CD4-positive, alpha-beta T cell (primary cell): ENCODE measurements around the gene UBQLN3. TPM values are rescaled to one million over a fixed set of nuclear protein-coding genes. Genes with fewer than 3 reads are reported as not detected.

Source experiments
- ATAC-seq: fragments of 200-7000 bp; cut with Tn5 transposase; one replicate; pipeline ENCODE4 v1.10.0; 2022; ENCODE audit warnings: mild to moderate bottlenecking; ENCODE audit not compliant: poor library complexity
- CTCF ChIA-PET: fragments of 350-600 bp; sonication (Branson Sonifier 250); formaldehyde crosslinking; loops from one replicate; lab custom pipeline; 2021; ENCODE audit warnings: antibody characterized with exemption, inconsistent platforms; lab: Charles Lee
- POLR2A ChIA-PET: fragments of 350-600 bp; sonication (Branson Sonifier 250); formaldehyde crosslinking; loops from one replicate; lab custom pipeline; 2021; ENCODE audit warnings: antibody characterized with exemption, inconsistent platforms; lab: Charles Lee
- DNase-seq, 14 experiments: peaks; one replicate each; pipeline ENCODE4 v3.0.0-alpha.2; 2013 to 2020; ENCODE audit warnings: mixed read lengths in 2 of 14
- H3K27ac ChIP-seq, 2 donors: one replicate each; pipeline versions ENCODE4 v1.5.1 to v1.7.0; 2013; ENCODE audit warnings: low read length in 2 of 2, low read depth in 1 of 2, mild to moderate bottlenecking in 1 of 2
- H3K27me3 ChIP-seq, 2 experiments: 1 replicate in 1 of 2; 2 replicates in 1 of 2; pipeline versions ENCODE4 v1.6.1 to v1.7.0; 2013; ENCODE audit warnings: low read length in 2 of 2, control low read depth in 1 of 2, mild to moderate bottlenecking in 1 of 2, moderate library complexity in 1 of 2; ENCODE audit not compliant: insufficient read depth in 2 of 2, control insufficient read depth in 1 of 2
- H3K36me3 ChIP-seq: one replicate; pipeline ENCODE4 v1.6.1; 2013; ENCODE audit warnings: low read length, control low read depth; ENCODE audit not compliant: insufficient read depth
- H3K4me1 ChIP-seq: one replicate; pipeline ENCODE4 v1.6.1; 2013; ENCODE audit warnings: low read length, control low read depth; ENCODE audit not compliant: insufficient read depth
- H3K4me3 ChIP-seq: one replicate; pipeline ENCODE4 v1.5.1; 2013; ENCODE audit warnings: mild to moderate bottlenecking, low read length, moderate library complexity
- H3K9me3 ChIP-seq, 2 experiments: 1 replicate in 1 of 2; 2 replicates in 1 of 2; pipeline versions ENCODE4 v1.6.1 to v1.7.0; 2013; ENCODE audit warnings: low read length in 2 of 2, mild to moderate bottlenecking in 2 of 2, control low read depth in 1 of 2, moderate library complexity in 1 of 2; ENCODE audit not compliant: control insufficient read depth in 1 of 2, insufficient read depth in 1 of 2
- H3K27ac Mint-ChIP-seq: one replicate; pipeline ENCODE4 v1.8.0; 2020; ENCODE audit warnings: mixed read lengths
- H3K27me3 Mint-ChIP-seq: one replicate; pipeline ENCODE4 v1.8.0; 2021; ENCODE audit warnings: mixed read lengths
- H3K36me3 Mint-ChIP-seq: one replicate; pipeline ENCODE4 v1.8.0; 2021; ENCODE audit warnings: low read depth, mixed read lengths
- H3K4me1 Mint-ChIP-seq: one replicate; pipeline ENCODE4 v1.8.0; 2021; ENCODE audit warnings: low read depth, mixed read lengths
- H3K4me3 Mint-ChIP-seq: one replicate; pipeline ENCODE4 v1.8.0; 2020; ENCODE audit warnings: mild to moderate bottlenecking, mixed read lengths
- H3K9me3 Mint-ChIP-seq: one replicate; pipeline ENCODE4 v1.8.0; 2020; ENCODE audit warnings: mixed read lengths
- CTCF ChIP-seq: fragments of 200-600 bp; IDR thresholded peaks from one replicate; pipeline ENCODE4 v1.8.0; 2022; ENCODE audit warnings: antibody characterized with exemption, mild to moderate bottlenecking
- intact Hi-C, 2 experiments: fragments of 100-400 bp; cut with DNase I in 1 of 2; cut with micrococcal nuclease in 1 of 2; formaldehyde crosslinking; loops; one replicate each; pipeline versions ENCODE4 v1.15.1 to v1.9.0; 2023 to 2025; cut with DNase I, micrococcal nuclease
- total RNA-seq, 174 experiments: library from RNA in 2 of 174; stranded (reverse) in 2 of 174; gene quantifications; one replicate each; pipeline ENCODE4 v1.2.3 and lab custom pipeline; 2021 to 2026

UBQLN3 gene
- total RNA-seq, 2 experiments from 2014 or later, result 0.08 TPM; not detected in 1

DNA sequence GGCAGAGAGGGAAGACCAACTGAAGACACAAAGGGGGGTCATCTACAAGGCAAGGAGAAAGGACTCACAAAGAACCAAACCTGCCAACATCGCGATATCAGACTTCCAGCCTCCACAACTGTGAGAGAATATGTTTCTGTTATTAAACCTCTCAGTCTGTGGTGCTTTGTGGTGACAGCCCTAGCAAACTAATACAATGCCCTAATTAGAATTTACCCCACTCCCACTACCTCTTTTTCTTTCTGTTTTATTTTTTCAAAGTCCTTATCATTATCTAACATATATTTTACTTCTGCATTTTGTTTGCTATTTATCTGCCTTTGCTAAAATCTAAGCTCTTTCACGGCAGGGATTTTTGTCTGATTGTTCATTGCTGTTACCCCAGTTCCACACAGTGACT is 23.8 kb downstream of the UBQLN3 start:
- Histone ChIP-seq H3K4me3 (no peak overlapping the region), H3K27me3 (no peaks in the 10 kb centered on the region), H3K4me1 (no peaks in the 10 kb centered on the region), H3K27ac (no peak overlapping the region), H3K36me3 (no peaks in the 10 kb centered on the region), H3K9me3 (no peaks in the 10 kb centered on the region)
- Mint-ChIP-seq H3K9me3 (no peaks in the 10 kb centered on the region), H3K27ac (no peak overlapping the region), H3K27me3 (peaks cover 5% of the 10 kb centered on the region), H3K4me1 (no peaks in the 10 kb centered on the region), H3K36me3 (no peaks in the 10 kb centered on the region), H3K4me3 (no peak overlapping the region)
- POLR2A ChIA-PET, result no interaction called here
- TF ChIP-seq CTCF, result no peak
- no peak for ATAC-seq
- intact Hi-C loops, result loop anchor here in 1 of 2 experiments (10.0 kb wide), 1 partner anchor 239 kb away; no protein-coding TSS in a partner anchor
- CTCF ChIA-PET, result interaction anchor here (0.6 kb wide), 1 partner anchor 862 kb away, joined by 3 read pairs; no protein-coding TSS in a partner anchor
- DNase-seq, result no peak

- DNase-seq (peak in 13 of 14 experiments; percentile 2 to 64 (median 7)), ATAC-seq (no peak)
- no peaks in the 10 kb centered on the region for H3K4me1 Mint-ChIP-seq
- no peaks in the 10 kb centered on the region for H3K36me3 Mint-ChIP-seq
- H3K27me3 ChIP-seq, result peaks cover 5 to 7% of the 10 kb centered on the region in 2 experiments
- no peaks in the 10 kb centered on the region for H3K9me3 ChIP-seq
- no peak overlapping the region for H3K27ac ChIP-seq
- H3K27me3 Mint-ChIP-seq, result peaks cover 33% of the 10 kb centered on the region
- no peak overlapping the region for H3K27ac Mint-ChIP-seq
- no peaks in the 10 kb centered on the region for H3K9me3 Mint-ChIP-seq
- ChIA-PET CTCF (interaction anchor here (1.4 kb wide), 1 partner anchor 415 kb away, joined by 7 read pairs; no protein-coding TSS in a partner anchor), POLR2A (no interaction called here)
- intact Hi-C loops, result loop anchor here (1.0 to 5.0 kb wide), 4 partner anchors 206 to 876 kb away; partner anchors contain the start of genes OR52E5 (in 1 of the 2) and OR52N2 (in 1 of the 2)
- H3K4me3 Mint-ChIP-seq, result no peak overlapping the region
- no peaks in the 10 kb centered on the region for H3K36me3 ChIP-seq
- H3K4me1 ChIP-seq, result no peaks in the 10 kb centered on the region
- TF ChIP-seq CTCF, result peak; percentile 73
- H3K4me3 ChIP-seq, result no peak overlapping the region
Observed at GRCh38 chr11:5476186-5476819, 33.5 kb downstream of the UBQLN3 start.

DNA sequence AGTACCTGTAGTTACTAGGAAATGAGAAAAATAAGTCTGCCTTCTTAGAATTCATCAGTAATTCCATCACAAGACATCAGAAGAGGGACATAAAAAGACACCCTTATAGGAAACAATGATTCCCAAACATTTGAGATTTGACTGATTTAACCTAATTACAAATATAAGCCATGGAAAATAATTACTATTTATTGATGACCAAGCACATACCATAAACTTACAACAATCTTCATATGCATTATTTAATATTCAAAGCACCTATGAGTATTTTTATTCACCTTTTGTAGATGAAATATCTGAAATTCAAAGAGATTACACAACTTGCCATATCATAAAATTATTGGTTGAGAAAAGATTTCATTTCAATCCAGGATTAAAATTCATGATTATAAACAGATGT is 35.8 kb downstream of the UBQLN3 start:
- ChIA-PET CTCF (no interaction called here), POLR2A (no interaction called here)
- H3K9me3 Mint-ChIP-seq, result no peaks in the 10 kb centered on the region
- Histone ChIP-seq H3K27ac (no peak overlapping the region), H3K9me3 (no peaks in the 10 kb centered on the region), H3K27me3 (peaks cover 5 to 7% of the 10 kb centered on the region in 2 experiments), H3K4me3 (no peak overlapping the region), H3K4me1 (no peaks in the 10 kb centered on the region), H3K36me3 (no peaks in the 10 kb centered on the region)
- no peak overlapping the region for H3K4me3 Mint-ChIP-seq
- H3K27ac Mint-ChIP-seq, result no peak overlapping the region
- no peak for TF ChIP-seq CTCF
- intact Hi-C loops, result no loop called here
- no peaks in the 10 kb centered on the region for H3K36me3 Mint-ChIP-seq
- DNase-seq (no peak), ATAC-seq (no peak)
- peaks cover 49% of the 10 kb centered on the region for H3K27me3 Mint-ChIP-seq
- no peaks in the 10 kb centered on the region for H3K4me1 Mint-ChIP-seq
